Measurements from ENCODE around the gene HMX1.

The HMX1 gene

GRCh38 chr4:8869898-8870646, 1.6 kb downstream of the HMX1 start:
- H3K9me3 ChIP-seq (ENCODE audit: severe bottlenecking) = no peaks in the 10 kb centered on the region
- no peaks in the 10 kb centered on the region for H3K27me3 ChIP-seq (ENCODE audit: insufficient read depth, low read depth, severe bottlenecking)
- H3K36me3 ChIP-seq = peaks cover 26% of the 10 kb centered on the region
- DNase-seq = no peak
- H3K27ac ChIP-seq = peak overlapping the region; percentile 80
- no peak for TF ChIP-seq CTCF (IDR thresholded peaks at IDR 0.05; ENCODE audit: low read depth, low read length)
- peak overlapping the region; percentile 90 for H3K4me3 ChIP-seq (ENCODE audit: low read depth, low read length)

- H3K27ac ChIP-seq = no peak overlapping the region
These were observed 2.4 kb downstream of the HMX1 start for GRCh38 chr4:8869002-8869897.

GRCh38 chr4:8868321-8869001, 3.2 kb downstream of the HMX1 start:
- H3K4me3 ChIP-seq (ENCODE audit: low read depth, low read length) = no peak overlapping the region
- H3K9me3 ChIP-seq (ENCODE audit: severe bottlenecking) = no peaks in the 10 kb centered on the region
- DNase-seq = no peak
- TF ChIP-seq CTCF (IDR thresholded peaks at IDR 0.05; ENCODE audit: low read depth, low read length) = no peak
- no peaks in the 10 kb centered on the region for H3K27me3 ChIP-seq (ENCODE audit: insufficient read depth, low read depth, severe bottlenecking)
- peaks cover 40% of the 10 kb centered on the region for H3K36me3 ChIP-seq
- H3K27ac ChIP-seq = no peak overlapping the region

More at GRCh38 chr4:8869002-8869897, 2.4 kb downstream of the HMX1 start:
- H3K4me3 ChIP-seq (ENCODE audit: low read depth, low read length) = no peak overlapping the region
- H3K9me3 ChIP-seq (ENCODE audit: severe bottlenecking) = no peaks in the 10 kb centered on the region
- peaks cover 35% of the 10 kb centered on the region for H3K36me3 ChIP-seq
- no peak for TF ChIP-seq CTCF (IDR thresholded peaks at IDR 0.05; ENCODE audit: low read depth, low read length)
- H3K27me3 ChIP-seq (ENCODE audit: insufficient read depth, low read depth, severe bottlenecking) = no peaks in the 10 kb centered on the region
- no peak for DNase-seq

GRCh38 chr4:8867624-8868320, 3.9 kb downstream of the HMX1 start:
- Histone ChIP-seq H3K4me3 (ENCODE audit: low read depth, low read length) (no peak overlapping the region), H3K9me3 (ENCODE audit: severe bottlenecking) (no peaks in the 10 kb centered on the region), H3K27ac (no peak overlapping the region), H3K27me3 (ENCODE audit: insufficient read depth, low read depth, severe bottlenecking) (no peaks in the 10 kb centered on the region), H3K36me3 (peaks cover 40% of the 10 kb centered on the region)
- DNase-seq = no peak
- TF ChIP-seq CTCF (IDR thresholded peaks at IDR 0.05; ENCODE audit: low read depth, low read length) = no peak

GRCh38 chr4:8866828-8867623, 4.6 kb downstream of the HMX1 start:
- H3K36me3 ChIP-seq = peaks cover 40% of the 10 kb centered on the region
- no peak overlapping the region for H3K27ac ChIP-seq
- H3K27me3 ChIP-seq (ENCODE audit: insufficient read depth, low read depth, severe bottlenecking) = no peaks in the 10 kb centered on the region
- no peak for TF ChIP-seq CTCF (IDR thresholded peaks at IDR 0.05; ENCODE audit: low read depth, low read length)
- no peak overlapping the region for H3K4me3 ChIP-seq (ENCODE audit: low read depth, low read length)
- DNase-seq = no peak
- no peaks in the 10 kb centered on the region for H3K9me3 ChIP-seq (ENCODE audit: severe bottlenecking)
